Activated T-helper 17 cell treated with anti-CD3 and anti-CD28 coated beads, Interleukin-2, amount 50 U/mL, for 72 hours (primary cell): ENCODE measurements around the gene DCAF11. TPM values are rescaled to one million over a fixed set of nuclear protein-coding genes. Genes with fewer than 3 reads are reported as not detected.

Experiments used
- ATAC-seq: fragments of 150-1000 bp; cut with Tn5 transposase; replicated peaks from 2 replicates; pipeline ENCODE4 v1.10.0; 2021; ENCODE audit warnings: mild to moderate bottlenecking, moderate library complexity
- H3K27ac Mint-ChIP-seq: one replicate; pipeline ENCODE4 v1.8.0; 2022; ENCODE audit warnings: mixed read lengths
- H3K27me3 Mint-ChIP-seq: one replicate; pipeline ENCODE4 v1.8.0; 2022; ENCODE audit warnings: mixed read lengths
- H3K36me3 Mint-ChIP-seq: one replicate; pipeline ENCODE4 v1.8.0; 2022; ENCODE audit warnings: low read depth, mild to moderate bottlenecking, mixed read lengths
- H3K4me1 Mint-ChIP-seq: one replicate; pipeline ENCODE4 v1.8.0; 2022; ENCODE audit warnings: mixed read lengths
- H3K4me3 Mint-ChIP-seq: one replicate; pipeline ENCODE4 v1.8.0; 2022; ENCODE audit warnings: mild to moderate bottlenecking, mixed read lengths
- H3K9me3 Mint-ChIP-seq: one replicate; pipeline ENCODE4 v1.8.0; 2022; ENCODE audit warnings: mixed read lengths
- total RNA-seq, 2 donors: library from RNA; stranded (reverse); gene quantifications; one replicate each; pipeline ENCODE4 v1.2.3, GENCODE V29; 2022

The DCAF11 gene
- total RNA-seq, 2 donors from 2014 or later: 72.4 to 94.8 TPM

DNA sequence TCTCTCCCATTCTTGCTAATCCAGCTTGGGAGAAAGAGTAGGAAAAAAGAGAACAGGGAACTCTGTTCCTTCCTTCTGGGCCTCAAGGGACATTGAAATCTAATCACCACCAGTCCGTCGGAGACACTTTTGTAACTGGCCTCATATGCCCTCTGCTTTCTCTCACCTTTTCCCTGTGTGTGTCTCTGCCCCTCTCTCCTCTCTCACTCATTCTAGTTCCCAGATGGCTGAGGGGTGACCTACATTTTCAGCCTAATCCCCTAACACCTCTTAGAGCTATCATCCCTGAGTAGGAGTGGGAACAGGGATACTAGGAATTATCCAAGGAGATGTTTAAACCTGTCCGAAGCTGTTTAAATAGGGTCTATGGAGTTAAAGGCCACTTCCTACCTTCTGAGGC, 29.4 kb upstream of the DCAF11 start:
- Mint-ChIP-seq H3K27me3 (no peaks in the 10 kb centered on the region), H3K4me3 (no peak overlapping the region), H3K36me3 (no peaks in the 10 kb centered on the region), H3K9me3 (no peaks in the 10 kb centered on the region), H3K4me1 (peaks cover 8% of the 10 kb centered on the region), H3K27ac (peak overlapping the region; percentile 33)
- ATAC-seq: no peak

DNA sequence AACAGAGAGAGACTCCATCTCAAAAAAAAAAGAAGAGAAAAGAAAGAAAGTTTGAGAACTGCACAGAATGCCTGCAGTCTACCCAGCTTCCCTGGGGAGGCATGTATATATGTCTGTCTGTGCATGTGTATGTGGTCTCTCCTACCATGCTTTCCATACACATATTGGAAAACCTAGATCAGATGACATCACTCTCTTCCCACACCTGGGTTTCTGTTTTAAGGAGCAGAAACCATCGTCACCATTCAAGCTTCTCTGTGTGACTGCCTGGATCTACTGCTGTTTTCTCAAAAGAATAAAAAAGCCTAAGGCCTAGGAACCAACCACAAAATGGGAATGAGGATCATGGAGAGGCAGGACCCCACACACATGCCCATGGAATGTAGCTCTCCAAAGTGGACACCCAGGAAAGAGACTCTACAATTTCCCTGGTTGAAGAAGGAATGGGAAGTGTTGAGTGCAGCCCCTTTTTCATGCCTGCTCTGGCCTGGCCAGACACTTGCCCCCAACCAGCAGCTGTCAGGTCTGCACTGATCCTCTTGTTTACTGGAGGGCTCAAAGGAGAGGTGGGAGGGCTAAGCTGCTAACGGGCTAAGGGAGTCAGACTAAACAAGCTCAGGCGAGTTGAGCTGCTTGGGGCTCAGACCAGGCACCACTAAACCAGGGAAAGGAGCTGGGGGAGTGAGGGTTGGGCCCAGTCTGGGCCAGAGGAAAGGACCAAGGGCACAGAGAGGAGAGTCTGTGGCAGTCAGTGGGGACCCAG, 28.2 kb upstream of the DCAF11 start:
- no peaks in the 10 kb centered on the region for H3K9me3 Mint-ChIP-seq
- H3K27me3 Mint-ChIP-seq: no peaks in the 10 kb centered on the region
- H3K4me1 Mint-ChIP-seq: peaks cover 12% of the 10 kb centered on the region
- H3K27ac Mint-ChIP-seq: peak overlapping the region; percentile 13
- no peak for ATAC-seq
- H3K4me3 Mint-ChIP-seq: no peak overlapping the region
- H3K36me3 Mint-ChIP-seq: no peaks in the 10 kb centered on the region

DNA sequence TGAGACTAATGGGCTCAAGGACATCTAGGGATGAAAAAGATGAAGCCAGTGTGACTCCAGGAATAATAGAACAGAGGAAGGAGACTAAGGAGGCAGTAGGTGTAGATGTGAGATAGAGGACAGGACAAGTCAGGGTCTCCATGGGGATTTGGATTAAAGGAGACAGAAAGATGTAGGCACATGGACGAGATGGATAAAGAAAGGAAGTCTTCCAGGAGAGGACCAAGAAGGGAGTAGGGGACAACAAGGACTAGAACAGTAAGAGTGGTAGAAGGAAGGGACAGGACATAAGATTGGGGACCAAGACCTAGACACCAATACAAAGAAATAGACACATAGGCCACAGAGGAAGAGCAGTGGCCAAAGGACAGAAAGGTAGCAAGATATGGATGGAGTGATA, 27.6 kb upstream of the DCAF11 start:
- H3K27me3 Mint-ChIP-seq: no peaks in the 10 kb centered on the region
- H3K9me3 Mint-ChIP-seq: no peaks in the 10 kb centered on the region
- no peaks in the 10 kb centered on the region for H3K36me3 Mint-ChIP-seq
- no peak overlapping the region for H3K4me3 Mint-ChIP-seq
- H3K27ac Mint-ChIP-seq: peak overlapping the region; percentile 13
- no peak for ATAC-seq
- peaks cover 12% of the 10 kb centered on the region for H3K4me1 Mint-ChIP-seq

DNA sequence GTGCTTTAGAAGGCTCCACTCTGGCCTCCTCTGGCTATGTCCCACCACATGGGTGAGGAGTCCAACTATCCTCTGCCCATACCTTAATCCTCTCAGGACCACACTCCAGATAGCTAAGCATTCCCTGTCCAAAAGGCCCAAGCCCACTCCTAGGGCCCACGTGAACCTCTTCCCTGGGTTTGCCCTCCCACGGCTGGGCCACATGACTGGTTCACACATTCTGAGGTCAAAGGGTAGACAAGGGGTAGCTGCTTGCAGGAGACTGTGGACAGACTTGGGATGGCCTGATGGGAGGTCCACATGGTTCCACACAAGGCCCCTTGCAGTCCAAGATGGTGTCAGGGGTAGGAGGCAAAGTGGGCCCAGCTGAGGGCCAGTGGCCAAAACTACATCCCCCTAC, 26.5 kb upstream of the DCAF11 start:
- Mint-ChIP-seq H3K27me3 (no peaks in the 10 kb centered on the region), H3K4me1 (peaks cover 11% of the 10 kb centered on the region), H3K9me3 (no peaks in the 10 kb centered on the region), H3K36me3 (no peaks in the 10 kb centered on the region), H3K27ac (no peak overlapping the region), H3K4me3 (no peak overlapping the region)
- ATAC-seq: no peak

DNA sequence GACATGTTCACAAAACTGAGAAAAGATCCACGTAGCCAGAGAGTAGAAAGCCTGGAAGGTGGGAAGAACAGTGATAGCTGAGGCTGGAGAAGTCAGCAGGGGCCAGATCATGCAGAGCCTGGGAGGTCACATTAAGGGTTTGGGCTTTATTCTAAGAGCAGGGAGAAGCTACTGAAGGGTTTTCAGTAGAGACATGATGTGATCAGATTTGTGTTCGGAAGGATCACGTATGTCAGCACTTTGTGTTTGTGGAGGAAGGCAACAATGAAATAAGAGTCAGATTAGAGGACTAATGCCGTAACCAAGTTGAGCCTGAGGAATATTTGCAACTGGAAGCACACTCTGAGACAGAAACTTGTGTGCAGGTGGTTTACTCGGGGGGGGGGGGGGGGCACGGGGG, 24.7 kb upstream of the DCAF11 start:
- no peak overlapping the region for H3K27ac Mint-ChIP-seq
- H3K9me3 Mint-ChIP-seq: no peaks in the 10 kb centered on the region
- H3K4me3 Mint-ChIP-seq: no peak overlapping the region
- ATAC-seq: no peak
- H3K4me1 Mint-ChIP-seq: peaks cover 17% of the 10 kb centered on the region
- H3K36me3 Mint-ChIP-seq: peaks cover 4% of the 10 kb centered on the region
- H3K27me3 Mint-ChIP-seq: no peaks in the 10 kb centered on the region

DNA sequence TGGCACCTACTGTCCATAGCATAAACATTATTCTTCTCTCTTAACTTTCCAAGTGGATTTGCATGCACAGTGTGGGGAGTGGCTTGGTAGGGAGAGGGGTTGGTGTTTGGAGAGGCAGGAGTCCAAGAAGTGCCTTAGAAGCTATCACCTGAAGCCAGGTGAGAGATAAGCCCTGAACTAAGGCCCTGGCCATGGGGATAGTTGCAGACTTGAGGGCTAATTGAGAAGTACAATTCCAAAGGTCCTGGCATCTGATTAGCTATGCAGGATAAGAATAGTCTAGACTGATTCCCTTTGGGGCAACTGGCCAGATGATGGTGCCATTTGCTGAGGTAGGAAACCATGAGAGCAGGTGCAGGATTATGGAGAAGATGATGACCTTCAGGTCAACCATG, 22.5 kb upstream of the DCAF11 start:
- peaks cover 23% of the 10 kb centered on the region for H3K4me1 Mint-ChIP-seq
- no peaks in the 10 kb centered on the region for H3K9me3 Mint-ChIP-seq
- H3K36me3 Mint-ChIP-seq: peaks cover 23% of the 10 kb centered on the region
- H3K4me3 Mint-ChIP-seq: peak overlapping the region; percentile 92
- no peak overlapping the region for H3K27ac Mint-ChIP-seq
- no peak for ATAC-seq
- H3K27me3 Mint-ChIP-seq: no peaks in the 10 kb centered on the region

DNA sequence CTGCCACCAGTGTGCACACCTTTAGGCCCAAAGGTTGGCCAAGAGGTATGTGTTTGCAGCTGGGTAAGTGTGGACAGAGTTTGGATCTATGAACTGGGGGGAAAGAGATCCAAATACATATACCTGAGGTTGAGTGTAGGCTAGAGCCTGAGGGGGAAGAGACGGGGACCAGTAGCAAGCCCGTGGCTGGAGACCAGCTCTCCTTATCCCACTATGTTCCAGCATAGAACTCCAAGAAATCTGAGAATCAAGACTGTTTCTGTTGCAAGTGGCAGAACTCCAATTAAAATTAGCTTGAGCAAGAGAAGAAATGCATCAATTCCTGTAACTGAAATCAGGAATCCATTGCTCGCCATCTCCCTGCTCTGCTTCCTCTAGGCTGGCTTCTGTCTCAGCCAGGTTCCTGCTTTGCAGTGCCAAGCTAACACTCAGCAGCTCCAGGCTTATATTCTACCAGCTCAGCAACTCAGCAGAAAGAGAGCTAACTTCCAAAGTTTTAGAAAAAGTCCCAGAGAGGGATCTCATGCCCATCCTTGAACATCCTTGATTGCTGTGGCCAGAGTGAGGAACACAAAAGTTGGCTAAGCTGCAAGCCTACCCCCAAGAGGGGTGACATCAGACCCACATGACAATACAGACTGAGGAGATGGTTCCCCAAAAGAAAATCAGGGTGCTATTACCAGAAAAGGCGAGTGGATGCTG, 21.9 kb upstream of the DCAF11 start:
- Mint-ChIP-seq H3K4me3 (peak overlapping the region; percentile 92), H3K9me3 (no peaks in the 10 kb centered on the region), H3K27me3 (no peaks in the 10 kb centered on the region), H3K27ac (peak overlapping the region; percentile 97), H3K4me1 (peaks cover 23% of the 10 kb centered on the region), H3K36me3 (peaks cover 24% of the 10 kb centered on the region)
- ATAC-seq: no peak

DNA sequence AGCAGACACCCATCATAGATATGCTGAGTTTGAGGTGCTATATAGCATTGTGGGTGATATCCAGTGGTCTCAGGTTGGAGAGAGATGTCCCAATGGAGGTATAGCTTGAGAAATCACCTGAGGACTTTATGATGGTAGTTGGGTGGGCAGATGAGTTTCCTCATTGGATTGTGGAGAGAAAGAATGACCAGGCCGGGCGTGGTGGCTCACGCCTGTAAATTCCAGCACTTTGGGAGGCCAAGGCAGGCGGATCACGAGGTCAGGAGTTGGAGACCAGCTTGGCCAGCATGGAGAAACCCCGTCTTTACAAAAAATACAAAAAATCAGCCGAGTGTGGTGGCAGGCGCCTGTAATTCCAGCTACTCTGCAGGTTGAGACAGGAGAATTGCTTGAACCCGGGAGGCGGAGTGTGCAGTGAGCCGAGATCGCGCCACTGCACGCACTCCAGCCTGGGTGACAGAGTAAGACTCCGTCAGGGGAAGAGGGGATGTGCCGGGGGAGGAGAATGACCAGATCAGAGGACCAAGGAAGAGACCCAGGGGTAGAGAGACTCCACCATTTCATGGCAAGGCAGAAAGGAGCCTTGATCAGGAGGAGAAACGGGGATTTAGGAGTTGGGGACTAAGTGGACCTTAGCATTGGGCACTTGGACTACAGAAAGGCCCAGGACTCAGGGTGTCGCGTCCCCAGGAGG, 21.2 kb upstream of the DCAF11 start:
- peaks cover 31% of the 10 kb centered on the region for H3K36me3 Mint-ChIP-seq
- H3K9me3 Mint-ChIP-seq: no peaks in the 10 kb centered on the region
- no peaks in the 10 kb centered on the region for H3K27me3 Mint-ChIP-seq
- H3K4me3 Mint-ChIP-seq: peak overlapping the region; percentile 92
- ATAC-seq: no peak
- peak overlapping the region; percentile 97 for H3K27ac Mint-ChIP-seq
- H3K4me1 Mint-ChIP-seq: peaks cover 23% of the 10 kb centered on the region

DNA sequence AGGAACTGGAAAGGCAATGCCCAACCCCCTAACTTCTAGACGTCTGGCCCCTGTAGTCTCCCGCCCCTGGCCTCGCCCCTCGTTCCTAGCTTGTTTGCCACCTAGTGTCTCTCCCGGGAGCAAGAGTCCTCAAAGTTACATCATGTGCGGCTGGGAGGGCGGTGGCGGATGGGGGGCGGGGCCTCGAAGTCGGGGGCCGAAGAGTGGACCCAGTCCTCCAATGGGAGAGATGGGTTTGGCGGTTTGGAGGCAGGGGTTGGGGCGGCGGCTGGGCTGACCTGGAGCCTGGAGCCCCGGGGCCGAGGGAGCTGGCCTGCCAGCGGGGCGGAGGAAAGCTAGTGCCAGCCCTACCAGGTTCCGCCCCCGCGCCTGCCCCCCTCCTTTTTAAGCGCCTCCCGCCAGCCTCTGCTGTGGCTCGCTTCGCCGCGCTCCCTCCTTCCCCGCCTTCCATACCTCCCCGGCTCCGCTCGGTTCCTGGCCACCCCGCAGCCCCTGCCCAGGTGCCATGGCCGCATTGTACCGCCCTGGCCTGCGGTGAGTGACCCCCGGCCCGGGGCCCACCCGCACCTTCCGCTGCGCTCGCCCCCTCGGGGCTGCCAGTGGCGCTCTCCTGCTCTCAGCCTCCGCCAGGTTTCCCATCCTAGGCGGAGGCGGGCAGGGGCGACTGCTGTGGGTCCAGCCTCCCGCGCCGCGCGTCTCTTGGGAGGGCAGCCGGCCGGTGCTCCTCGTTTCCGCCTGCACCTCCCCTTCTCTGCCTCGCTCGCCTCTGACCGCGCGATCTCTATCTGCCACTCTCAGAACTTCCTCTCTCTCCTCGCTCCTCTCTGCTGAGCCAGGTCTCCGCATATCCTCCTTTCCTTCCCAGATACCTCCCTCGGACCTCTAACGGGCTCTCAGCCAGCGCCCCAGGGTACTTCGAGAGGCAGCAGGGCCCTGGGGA, 20.4 kb upstream of the DCAF11 start, which contains the start of gene PCK2:
Gene PCK2 (plus strand): TSS at position 411 of the 940 bp plus-strand sequence. CDS start 95 bp downstream, at position 506.
- Mint-ChIP-seq H3K36me3 (peaks cover 34% of the 10 kb centered on the region), H3K4me3 (peak within 1 kb of the TSS; percentile 92), H3K9me3 (no peaks in the 10 kb centered on the region), H3K27me3 (no peaks in the 10 kb centered on the region), H3K4me1 (peaks cover 23% of the 10 kb centered on the region), H3K27ac (peak within 1 kb of the TSS; percentile 97)
- peak; percentile 81 for ATAC-seq

DNA sequence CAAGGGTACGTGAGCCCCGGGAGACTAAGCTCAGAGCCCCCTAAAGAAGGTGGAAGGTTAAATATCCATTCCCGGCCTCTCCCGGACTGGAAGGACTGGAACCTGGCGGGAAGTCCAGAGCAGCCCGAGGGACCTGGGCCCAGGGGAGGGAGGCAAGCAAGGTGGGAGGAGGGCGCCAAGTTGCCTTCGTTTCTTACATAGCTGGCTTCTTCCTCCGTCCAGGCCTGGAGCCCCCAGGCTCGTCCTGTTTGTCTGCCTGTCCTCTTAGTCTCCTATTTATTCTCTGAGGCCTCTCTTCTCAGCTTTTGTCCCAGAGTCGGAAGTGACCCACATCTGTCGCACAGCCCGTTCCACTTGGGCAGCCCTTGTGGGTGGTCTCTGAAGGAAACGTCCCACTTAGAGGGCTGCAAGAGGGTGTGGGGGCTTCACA, 19.7 kb upstream of the DCAF11 start:
- H3K27ac Mint-ChIP-seq: peak overlapping the region; percentile 97
- peaks cover 40% of the 10 kb centered on the region for H3K36me3 Mint-ChIP-seq
- H3K9me3 Mint-ChIP-seq: no peaks in the 10 kb centered on the region
- H3K4me3 Mint-ChIP-seq: peak overlapping the region; percentile 92
- H3K4me1 Mint-ChIP-seq: peaks cover 19% of the 10 kb centered on the region
- ATAC-seq: peak; percentile 4
- no peaks in the 10 kb centered on the region for H3K27me3 Mint-ChIP-seq

DNA sequence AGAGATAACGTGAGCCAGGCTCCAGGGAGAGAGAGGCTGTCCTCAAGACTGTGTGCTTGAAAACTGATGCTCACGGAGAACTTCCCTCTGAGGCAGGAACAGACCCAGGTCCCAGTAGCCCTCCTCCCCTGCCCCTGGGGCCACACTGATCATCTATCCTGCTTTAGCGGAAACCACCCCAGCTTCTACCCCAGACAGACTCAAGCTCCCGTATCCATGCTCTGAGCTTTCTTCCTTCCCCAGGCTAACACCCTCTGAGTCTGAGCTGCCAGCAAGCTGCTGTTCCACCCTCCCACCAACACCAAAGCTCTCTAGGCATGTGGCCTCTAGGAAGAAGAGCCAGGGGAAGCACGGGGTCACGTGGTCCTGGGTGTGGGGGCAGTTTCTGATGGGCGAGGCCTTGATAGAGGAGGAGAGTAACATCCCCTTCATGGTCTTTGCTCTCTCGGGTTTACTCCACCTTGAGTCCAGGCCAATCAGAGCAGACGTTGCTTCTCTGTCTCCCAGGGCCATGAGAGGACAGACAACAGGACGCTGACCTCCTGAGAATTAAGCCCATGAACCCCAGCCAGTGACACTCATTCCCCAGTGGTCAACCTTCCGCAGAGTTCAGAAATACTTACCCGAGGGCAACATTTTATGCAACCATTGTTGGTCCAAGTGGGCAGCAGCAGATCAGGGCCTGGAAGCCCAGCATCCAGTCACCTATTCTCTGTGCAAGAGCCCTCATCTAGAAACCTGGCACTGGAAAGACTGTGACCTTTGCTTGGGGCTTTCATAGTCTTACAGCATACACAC, 19.1 kb upstream of the DCAF11 start:
- no peaks in the 10 kb centered on the region for H3K27me3 Mint-ChIP-seq
- no peaks in the 10 kb centered on the region for H3K9me3 Mint-ChIP-seq
- H3K4me1 Mint-ChIP-seq: peaks cover 17% of the 10 kb centered on the region
- peak overlapping the region; percentile 92 for H3K4me3 Mint-ChIP-seq
- ATAC-seq: peak; percentile 68
- peaks cover 47% of the 10 kb centered on the region for H3K36me3 Mint-ChIP-seq
- peak overlapping the region; percentile 97 for H3K27ac Mint-ChIP-seq

DNA sequence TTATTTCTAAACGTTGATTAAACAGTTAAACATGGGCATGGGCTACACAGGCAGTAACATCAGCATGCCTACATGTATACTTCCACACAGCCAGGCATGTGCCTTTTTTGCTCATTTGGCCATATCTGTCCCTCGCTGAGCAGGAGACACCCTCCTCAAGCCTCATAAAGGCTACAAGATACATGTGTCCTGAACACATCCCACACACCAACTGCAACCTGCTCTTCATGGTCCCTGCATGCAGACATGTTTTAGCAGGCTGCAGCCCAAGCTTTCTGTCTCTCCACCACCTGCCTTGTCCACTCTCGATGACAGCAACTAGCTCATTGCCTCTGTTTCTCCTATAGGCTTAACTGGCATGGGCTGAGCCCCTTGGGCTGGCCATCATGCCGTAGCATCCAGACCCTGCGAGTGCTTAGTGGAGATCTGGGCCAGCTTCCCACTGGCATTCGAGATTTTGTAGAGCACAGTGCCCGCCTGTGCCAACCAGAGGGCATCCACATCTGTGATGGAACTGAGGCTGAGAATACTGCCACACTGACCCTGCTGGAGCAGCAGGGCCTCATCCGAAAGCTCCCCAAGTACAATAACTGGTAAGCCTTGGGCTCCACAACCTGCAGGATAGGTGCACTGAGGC, 17.9 kb upstream of the DCAF11 start:
- peaks cover 14% of the 10 kb centered on the region for H3K4me1 Mint-ChIP-seq
- peak overlapping the region; percentile 43 for H3K4me3 Mint-ChIP-seq
- H3K27ac Mint-ChIP-seq: peak overlapping the region; percentile 26
- no peaks in the 10 kb centered on the region for H3K9me3 Mint-ChIP-seq
- peaks cover 57% of the 10 kb centered on the region for H3K36me3 Mint-ChIP-seq
- ATAC-seq: no peak
- H3K27me3 Mint-ChIP-seq: no peaks in the 10 kb centered on the region
